NCI-H82 treated with DMSO at 0.1 percent for 48 hours (cell line): ENCODE results near the gene CC2D1A.
A peak's percentile ranks its signal among the peaks of the same experiment; 100 is the strongest.
"Not testable (repeated sequence)": the region's sequence is repeated elsewhere in the genome, so short reads cannot be mapped to it uniquely, and the experiment has no call there.

Experiments
- DNase-seq: peaks from one replicate; lab custom pipeline; 2025; ENCODE audit not compliant: unreplicated experiment; lab: John Stamatoyannopoulos, UW

The CC2D1A gene

DNA sequence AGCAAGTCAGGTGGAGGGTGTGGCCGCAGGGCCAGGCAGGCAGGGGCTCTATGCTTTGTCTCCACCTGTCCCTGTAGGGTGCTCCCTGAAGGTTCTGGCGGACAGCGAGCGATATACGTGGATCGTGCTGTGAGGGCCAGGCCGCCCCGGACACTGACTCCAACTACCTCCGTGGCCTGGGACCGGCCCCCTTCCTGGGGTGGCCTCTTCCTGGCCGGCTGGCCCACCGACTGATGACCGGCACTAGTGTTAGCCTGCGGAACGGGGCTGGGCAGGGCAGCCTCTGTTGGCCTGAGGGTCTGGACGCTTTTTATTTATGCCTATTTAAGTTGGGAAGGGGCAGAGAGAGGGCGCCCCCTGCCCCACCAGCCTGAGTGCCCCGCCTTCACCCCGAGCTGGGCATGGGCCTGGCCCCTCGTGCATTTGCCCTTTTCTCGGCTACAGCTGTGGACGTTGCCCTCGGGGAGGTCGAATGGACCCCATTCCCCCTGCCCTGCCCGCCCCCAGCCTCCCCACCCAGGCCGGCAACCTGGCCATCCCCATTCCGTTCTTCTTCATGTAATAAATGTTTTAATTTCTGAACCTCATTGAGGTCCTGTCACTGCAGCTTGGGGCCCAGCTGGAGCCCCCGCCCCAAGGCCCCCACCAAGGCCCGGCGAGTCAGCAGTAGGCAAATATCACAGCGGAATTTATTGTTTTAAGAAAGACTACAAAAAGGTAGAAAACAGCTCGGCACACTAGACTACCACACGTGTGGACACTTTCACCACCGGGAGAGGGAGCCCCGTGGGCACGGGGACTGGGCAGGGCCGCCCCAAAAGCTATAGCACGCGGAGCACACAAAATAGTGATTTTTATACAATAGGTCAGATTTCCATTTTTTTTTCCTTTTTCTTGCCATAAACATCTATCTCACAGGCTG lies 55.1 kb downstream of the CC2D1A start:
- no peak for DNase-seq

- DNase-seq, result no peak
These were observed 56.1 kb downstream of the CC2D1A start for GRCh38 chr19:13961826-13962698.

- no peak for DNase-seq
These were observed 57.0 kb downstream of the CC2D1A start for GRCh38 chr19:13962699-13963602.

- no peak for DNase-seq
These were observed 57.7 kb downstream of the CC2D1A start for GRCh38 chr19:13963603-13964105.

DNA sequence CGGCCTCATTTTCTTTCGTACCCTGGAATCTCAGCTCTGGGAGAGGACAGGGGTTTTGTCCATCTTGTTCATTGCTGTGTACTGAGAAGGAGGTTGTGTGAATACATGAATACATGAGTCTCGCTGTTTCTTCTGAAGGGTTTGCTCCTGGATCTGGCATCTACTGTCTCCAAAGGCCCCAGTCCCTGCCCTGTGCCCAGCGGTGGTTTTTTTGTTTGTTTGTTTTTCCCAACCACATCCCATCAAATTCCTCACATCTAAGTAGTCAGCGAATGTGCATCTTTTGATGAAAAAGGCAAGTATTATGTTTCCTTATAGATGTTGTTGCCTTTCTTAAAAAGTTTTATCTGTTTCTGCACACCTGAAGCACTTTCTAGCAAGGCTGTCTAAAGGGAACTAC lies 58.8 kb downstream of the CC2D1A start:
- DNase-seq, result no peak

- no peak for DNase-seq
These were observed 59.4 kb downstream of the CC2D1A start for GRCh38 chr19:13965377-13965896.

- DNase-seq, result no peak
These were observed 60.1 kb downstream of the CC2D1A start for GRCh38 chr19:13965926-13966683.

DNA sequence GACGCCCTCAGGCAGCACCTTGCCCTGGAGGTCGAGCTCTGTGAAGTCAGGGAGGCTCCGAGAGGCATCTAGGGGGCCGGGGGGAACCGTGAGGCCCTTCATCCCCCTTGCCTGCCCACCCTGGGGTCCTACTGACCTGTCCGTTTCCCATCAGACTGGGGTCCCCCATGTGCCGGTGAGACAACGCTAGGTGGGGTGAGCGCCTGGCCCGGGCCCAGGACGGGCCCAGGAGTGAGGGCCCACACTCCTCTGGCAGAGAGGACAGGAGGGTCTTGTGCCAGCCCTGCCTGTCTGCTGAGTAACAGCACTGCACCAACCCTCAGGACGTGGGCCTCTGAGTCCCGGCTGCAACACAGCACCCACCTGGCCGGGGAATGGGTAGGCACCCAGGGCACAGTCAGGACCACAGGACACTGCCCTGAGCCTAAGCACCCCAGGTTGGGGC lies 60.7 kb downstream of the CC2D1A start:
- DNase-seq, result no peak

DNA sequence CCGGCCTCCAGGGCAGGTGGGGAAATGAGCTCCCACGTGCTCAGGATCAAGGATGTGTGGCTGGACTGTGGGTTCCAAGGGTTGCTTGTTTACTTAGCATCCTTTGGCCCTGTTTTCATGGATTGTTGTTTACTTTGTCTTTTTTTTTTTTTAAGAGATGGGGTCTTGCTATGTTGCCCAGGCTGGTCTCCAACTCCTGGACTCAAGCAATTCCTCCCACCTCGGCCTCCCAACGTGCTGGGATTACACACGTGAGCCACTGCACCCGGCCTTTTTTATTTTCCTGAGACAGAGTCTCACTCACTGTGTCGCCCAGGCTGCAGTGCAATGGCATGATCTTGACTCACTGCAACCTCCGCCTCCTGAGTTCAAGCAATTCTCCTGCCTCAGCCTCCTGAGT lies 61.2 kb downstream of the CC2D1A start:
- not testable (repeated sequence) for DNase-seq

DNA sequence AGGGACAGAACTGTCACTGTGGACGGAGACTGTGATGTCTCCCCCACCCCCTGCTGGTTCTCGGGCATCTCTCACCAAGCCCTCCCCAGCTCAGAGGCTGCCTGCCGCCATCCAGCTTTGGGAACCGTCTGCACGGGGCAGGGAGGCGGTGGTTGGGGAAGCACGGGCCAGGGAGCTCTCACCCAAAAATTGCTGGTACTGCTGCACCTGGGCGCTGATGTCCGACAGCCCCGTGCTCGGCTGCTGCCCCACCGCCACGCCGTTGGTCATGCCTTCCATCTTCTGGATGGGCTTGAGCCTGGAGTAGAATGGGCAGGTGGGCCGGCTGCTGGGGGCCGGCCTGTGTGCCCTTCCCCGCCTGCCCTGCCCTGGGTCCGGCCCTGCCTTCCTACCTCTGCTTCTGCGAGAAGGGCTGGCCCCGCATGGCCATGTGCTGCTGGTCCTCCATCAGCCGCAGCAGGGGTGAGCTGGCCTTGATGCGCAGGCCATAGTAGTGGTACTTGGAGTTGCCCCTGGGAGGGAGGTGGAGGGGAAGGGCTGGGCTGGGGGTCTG lies 62.5 kb downstream of the CC2D1A start:
- no peak for DNase-seq

DNA sequence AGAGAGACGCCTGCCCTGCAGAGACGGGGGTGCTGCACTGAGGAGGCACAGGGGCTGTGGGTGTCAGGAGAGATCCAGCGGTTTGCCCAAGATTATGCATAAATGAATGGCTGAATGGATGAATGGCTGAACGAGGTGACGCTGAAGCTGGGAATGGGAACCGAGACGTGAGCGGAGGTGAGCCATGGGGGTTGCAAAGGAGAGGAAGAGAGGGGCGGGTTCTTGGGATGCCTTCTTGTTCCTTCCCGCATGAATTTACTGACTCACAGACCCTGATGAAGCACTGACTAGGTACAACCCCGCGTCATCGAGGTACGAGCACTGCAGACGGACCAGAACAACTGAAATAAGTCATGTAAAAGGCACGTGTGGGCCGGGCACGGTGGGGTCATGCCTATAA lies 63.0 kb downstream of the CC2D1A start:
- DNase-seq, result no peak

- DNase-seq, result no peak
These were observed 63.9 kb downstream of the CC2D1A start for GRCh38 chr19:13969897-13970296.

GRCh38 chr19:13971868-13972267 lies 65.9 kb downstream of the CC2D1A start:
- not testable (repeated sequence) for DNase-seq

DNA sequence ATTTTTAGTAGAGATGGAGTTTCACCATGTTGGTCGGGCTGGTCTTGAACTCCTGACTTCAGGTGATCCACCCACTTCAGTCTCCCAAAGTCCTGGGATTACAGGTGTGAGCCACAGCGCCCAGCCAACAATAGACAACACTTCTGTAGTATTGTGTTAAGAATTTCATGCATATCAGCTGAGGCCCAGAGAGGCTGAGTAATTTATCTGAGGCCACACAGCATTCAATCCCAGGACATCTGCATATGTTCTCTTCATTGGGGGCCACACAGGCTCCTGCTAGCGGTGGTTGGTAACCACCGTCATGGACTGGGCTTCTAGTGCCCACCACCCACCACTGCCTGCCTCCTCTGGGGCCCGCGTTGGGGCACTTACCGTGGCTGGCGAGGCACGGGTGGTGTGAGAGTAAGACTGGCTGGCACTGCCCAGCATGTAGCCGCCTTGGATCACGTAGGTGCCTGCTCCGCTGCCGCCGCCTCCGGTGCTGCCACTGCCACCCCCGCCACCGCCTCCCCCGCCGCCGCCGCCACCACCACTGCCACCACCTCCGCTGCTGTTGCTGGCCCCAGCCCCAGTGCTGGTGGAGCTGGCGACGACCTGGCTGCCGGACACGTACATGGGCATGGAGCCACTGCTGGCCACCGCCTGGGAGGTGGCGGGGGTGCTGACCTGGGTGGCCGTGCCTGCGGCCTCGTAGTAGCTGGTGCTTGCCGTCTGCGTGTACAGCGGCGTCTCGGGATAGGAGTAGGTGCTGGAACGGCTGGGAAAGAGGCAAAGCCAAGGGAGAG lies 66.6 kb downstream of the CC2D1A start:
- DNase-seq, result no peak

- DNase-seq, result not testable (repeated sequence)
These were observed 67.5 kb downstream of the CC2D1A start for GRCh38 chr19:13973479-13973878.

- peak; percentile 99 for DNase-seq
These were observed 68.1 kb downstream of the CC2D1A start for GRCh38 chr19:13974073-13974472.

DNA sequence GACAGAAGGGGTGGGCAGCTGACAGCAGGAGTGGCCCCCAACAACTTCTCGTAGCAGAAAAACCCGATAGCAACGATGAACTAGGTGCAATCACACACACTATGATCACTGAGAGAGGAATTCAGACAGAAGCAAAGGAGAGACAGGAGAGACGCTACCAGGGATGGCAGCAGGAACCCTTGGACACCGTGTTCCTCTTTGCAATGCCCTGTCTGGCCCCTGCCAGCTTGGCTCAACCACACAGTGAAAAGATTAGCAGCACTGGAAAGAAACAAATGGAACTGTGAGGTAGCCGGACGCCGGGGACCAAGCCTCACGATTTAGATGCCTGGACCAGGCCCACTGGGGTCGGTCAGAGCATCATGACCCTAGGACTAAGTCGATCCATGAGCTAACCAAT lies 69.9 kb downstream of the CC2D1A start:
- no peak for DNase-seq

DNA sequence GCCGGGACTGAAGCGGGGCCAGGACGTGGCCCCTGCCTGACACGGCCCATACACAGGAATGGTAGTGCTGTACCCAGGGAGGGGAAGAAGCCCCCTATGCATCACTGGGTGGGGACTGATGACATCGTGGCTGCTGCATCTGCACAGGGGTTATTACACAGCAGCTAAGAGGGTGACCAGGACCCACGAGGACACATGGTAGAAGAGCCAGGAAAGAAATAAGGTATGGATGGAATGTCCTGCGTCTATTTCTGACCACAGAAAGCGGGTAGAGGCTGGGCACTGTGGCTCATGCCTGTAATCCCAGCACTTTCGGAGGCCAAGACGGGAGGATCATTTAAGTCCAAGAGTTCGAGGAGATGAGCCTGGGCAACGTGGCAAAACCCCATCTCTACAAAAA lies 70.4 kb downstream of the CC2D1A start:
- DNase-seq, result no peak

- DNase-seq, result no peak
These were observed 71.8 kb downstream of the CC2D1A start for GRCh38 chr19:13977803-13978202.
